H1 (cell line): Measurements from ENCODE around the gene DRGX. TPM values are rescaled to one million over a fixed set of nuclear protein-coding genes. Genes with fewer than 3 reads are reported as not detected.

Experiments used
- CTCF ChIA-PET: fragments of 300-600 bp; sonication (Branson Sonifier 250); formaldehyde crosslinking; loops from one replicate; lab custom pipeline; 2021; ENCODE audit not compliant: partially characterized antibody; lab: Charles Lee
- POLR2A ChIA-PET: fragments of 300-600 bp; sonication (Branson Sonifier 250); formaldehyde crosslinking; loops from one replicate; lab custom pipeline; 2021; ENCODE audit warnings: inconsistent platforms; ENCODE audit not compliant: partially characterized antibody; lab: Charles Lee
- DNase-seq, 2 experiments: peaks; one replicate each; pipeline versions ENCODE4 v3.0.0 to v3.0.0-alpha.2; 2010 to 2022; ENCODE audit warnings: low spot score in 2 of 2, low read depth in 1 of 2, mixed read lengths in 1 of 2
- FAIRE-seq: peaks from 2 replicates; lab custom pipeline; 2011; peaks lifted over from hg19 to GRCh38; lab: Jason Lieb, UNC
- H2AFZ ChIP-seq: 2 replicates; pipeline ENCODE4 v1.8.1; 2012; ENCODE audit warnings: low read length, inconsistent platforms
- H2AK5ac ChIP-seq: 2 replicates; pipeline ENCODE4 v1.6.1; 2013; ENCODE audit warnings: low read depth, low read length
- H2BK120ac ChIP-seq: replicated peaks from 2 replicates; pipeline ENCODE3; 2013; ENCODE audit warnings: low read depth, low read length, inconsistent platforms
- H2BK12ac ChIP-seq: 2 replicates; pipeline ENCODE4 v1.6.1; 2013; ENCODE audit warnings: low read depth, low read length
- H2BK15ac ChIP-seq: 2 replicates; pipeline ENCODE4 v1.6.1; 2013; ENCODE audit warnings: low read length
- H2BK20ac ChIP-seq: 2 replicates; pipeline ENCODE4 v1.6.1; 2013; ENCODE audit warnings: low read length
- H2BK5ac ChIP-seq: 2 replicates; pipeline ENCODE4 v1.6.1; 2013; ENCODE audit warnings: low read depth, low read length
- H3K14ac ChIP-seq: 2 replicates; pipeline ENCODE4 v1.6.1; 2013; ENCODE audit warnings: inconsistent platforms; ENCODE audit not compliant: insufficient read length
- H3K18ac ChIP-seq: 2 replicates; pipeline ENCODE4 v1.6.1; 2013; ENCODE audit warnings: low read length; ENCODE audit errors: extremely low read depth
- H3K23ac ChIP-seq: 2 replicates; pipeline ENCODE4 v1.6.1; 2013; ENCODE audit warnings: inconsistent platforms; ENCODE audit not compliant: insufficient read length
- H3K23me2 ChIP-seq: 2 replicates; pipeline ENCODE4 v1.6.1; 2013; ENCODE audit warnings: low read depth, low read length
- H3K27ac ChIP-seq: 2 replicates; pipeline ENCODE4 v1.6.1; 2011; ENCODE audit warnings: low read depth, low read length, inconsistent platforms
- H3K27me3 ChIP-seq, 4 experiments: replicated peaks in 1 of 4; 1 replicate in 1 of 4; 2 replicates in 3 of 4; pipeline versions ENCODE4 v1.6.1 to v1.8.1; 2011 to 2013; ENCODE audit warnings: low read length in 3 of 4, mild to moderate bottlenecking in 3 of 4, inconsistent platforms in 2 of 4, mixed read lengths in 2 of 4, moderate library complexity in 1 of 4; ENCODE audit not compliant: control insufficient read depth in 3 of 4, insufficient read depth in 3 of 4; ENCODE audit errors: extremely low read depth in 1 of 4
- H3K36me3 ChIP-seq, 4 experiments: 2 replicates each; pipeline versions ENCODE4 v1.6.1 to v1.8.1; 2011 to 2013; ENCODE audit warnings: mild to moderate bottlenecking in 4 of 4, low read length in 3 of 4, moderate library complexity in 2 of 4, control low read depth in 1 of 4, inconsistent platforms in 1 of 4; ENCODE audit not compliant: insufficient read depth in 4 of 4, control insufficient read depth in 2 of 4
- H3K4ac ChIP-seq: replicated peaks from 2 replicates; pipeline ENCODE3; 2013; ENCODE audit warnings: low read length, low read depth, mixed read lengths, inconsistent platforms; ENCODE audit not compliant: insufficient read length
- H3K4me1 ChIP-seq, 4 experiments: replicated peaks in 1 of 4; 1 replicate in 1 of 4; 2 replicates in 3 of 4; pipeline versions ENCODE4 v1.6.1 to v1.8.1; 2011 to 2013; ENCODE audit warnings: low read length in 3 of 4, inconsistent platforms in 2 of 4, mixed read lengths in 1 of 4; ENCODE audit not compliant: insufficient read depth in 4 of 4, control insufficient read depth in 3 of 4
- H3K4me2 ChIP-seq, 2 experiments: 2 replicates each; pipeline versions ENCODE4 v1.6.1 to v1.8.1; 2011 to 2013; ENCODE audit warnings: low read depth in 2 of 2, low read length in 2 of 2, control low read depth in 1 of 2, inconsistent platforms in 1 of 2, mild to moderate bottlenecking in 1 of 2; ENCODE audit not compliant: insufficient read depth in 1 of 2
- H3K4me3 ChIP-seq, 4 experiments: fragments of 200-600, 300-600 bp in 1 of 4; sonication (generic), shearing (Covaris generic), sonication (Bioruptor Twin) in 1 of 4; 2 replicates each; pipeline versions ENCODE4 v1.5.1 to v1.8.1; 2011 to 2016; ENCODE audit warnings: low read length in 4 of 4, low read depth in 3 of 4, control low read depth in 2 of 4, inconsistent platforms in 2 of 4, mild to moderate bottlenecking in 2 of 4, mixed read lengths in 1 of 4, moderate library complexity in 1 of 4; ENCODE audit not compliant: insufficient read depth in 2 of 4; ENCODE audit errors: extremely low read depth in 1 of 4
- H3K56ac ChIP-seq: replicated peaks from 2 replicates; pipeline ENCODE3; 2013; ENCODE audit warnings: low read depth, mild to moderate bottlenecking, mixed read lengths, low read length, inconsistent platforms; ENCODE audit not compliant: insufficient read length
- H3K79me1 ChIP-seq: 2 replicates; pipeline ENCODE4 v1.6.1; 2013; ENCODE audit warnings: low read depth, low read length, control low read depth
- H3K79me2 ChIP-seq, 2 experiments: 2 replicates each; pipeline versions ENCODE4 v1.6.1 to v1.8.1; 2012 to 2013; ENCODE audit warnings: low read length in 2 of 2, mild to moderate bottlenecking in 2 of 2, inconsistent platforms in 1 of 2; ENCODE audit not compliant: insufficient read depth in 2 of 2, control insufficient read depth in 1 of 2
- H3K9ac ChIP-seq, 4 experiments: replicated peaks in 1 of 4; 1 replicate in 1 of 4; 2 replicates in 3 of 4; pipeline versions ENCODE4 v1.6.1 to v1.8.1; 2011 to 2013; ENCODE audit warnings: low read depth in 3 of 4, low read length in 3 of 4, control low read depth in 2 of 4, mild to moderate bottlenecking in 2 of 4, moderate library complexity in 2 of 4, inconsistent platforms in 1 of 4; ENCODE audit errors: extremely low read depth in 1 of 4
- H3K9me3 ChIP-seq, 2 experiments: 2 replicates each; pipeline versions ENCODE4 v1.6.1 to v1.8.1; 2012 to 2013; ENCODE audit warnings: mild to moderate bottlenecking in 2 of 2, moderate library complexity in 2 of 2, control low read depth in 1 of 2, inconsistent platforms in 1 of 2, low read depth in 1 of 2, low read length in 1 of 2, mixed read lengths in 1 of 2; ENCODE audit not compliant: insufficient read depth in 2 of 2
- H4K20me1 ChIP-seq, 2 experiments: replicated peaks in 1 of 2; 2 replicates each; pipeline versions ENCODE3 to v1.8.1; 2011 to 2013; ENCODE audit warnings: inconsistent platforms in 2 of 2, low read length in 2 of 2, mild to moderate bottlenecking in 1 of 2; ENCODE audit not compliant: insufficient read depth in 2 of 2, control insufficient read depth in 1 of 2
- H4K5ac ChIP-seq: 2 replicates; pipeline ENCODE4 v1.6.1; 2013; ENCODE audit warnings: low read length, low read depth, mixed read lengths, inconsistent platforms; ENCODE audit not compliant: insufficient read length
- H4K8ac ChIP-seq: 2 replicates; pipeline ENCODE4 v1.8.0; 2013; ENCODE audit warnings: mild to moderate bottlenecking, moderate library complexity, low read length, inconsistent platforms; ENCODE audit not compliant: insufficient read depth; ENCODE audit errors: extremely low read depth
- H4K91ac ChIP-seq: replicated peaks from 2 replicates; pipeline ENCODE3; 2013; ENCODE audit warnings: low read length, mixed read lengths, inconsistent platforms; ENCODE audit not compliant: insufficient read length
- PHF8 ChIP-seq: fragments of 200-600 bp; sonication (generic); conservative IDR thresholded peaks from 2 replicates; pipeline ENCODE4 v1.7.1; 2012; ENCODE audit warnings: low read depth, mild to moderate bottlenecking, inconsistent platforms, low read length, moderate library complexity
- WGBS, 2 experiments: shearing (Covaris generic) in 1 of 2; methylation state at CpG; one replicate each; pipeline versions ENCODE4 v1.1.6 to v1.1.7; 2013 to 2015; ENCODE audit warnings: low lambda C conversion rate in 2 of 2, mixed read lengths in 2 of 2, inconsistent platforms in 1 of 2, low coverage in 1 of 2, missing lambda C conversion rate in 1 of 2; ENCODE audit not compliant: insufficient replicate concordance in 2 of 2, insufficient coverage in 1 of 2, insufficient read length in 1 of 2; ENCODE audit errors: extremely low coverage in 1 of 2, missing lambda C conversion rate in 1 of 2; 5-methylcytosine and 5-hydroxymethylcytosine counted together
- polyA plus RNA-seq, 7 experiments: library from polyadenylated mRNA; depleted of rRNA in 3 of 7; stranded (reverse) in 5 of 7; unstranded in 2 of 7; fragments of >200 nt in 5 of 7; fragments of 200-250 nt in 2 of 7; gene quantifications; 1 replicate in 5 of 7; 2 replicates in 1 of 7; 4 replicates in 1 of 7; pipeline versions ENCODE4 v1.2.1 to v1.2.3, GENCODE V29; 2011 to 2013; ENCODE audit warnings: missing spikeins in 2 of 7, mixed read lengths in 2 of 7
- total RNA-seq: library from RNA; stranded (reverse); fragmentation: NEBNext Ultra II Directional; extraction: Animal tissue kit (Norgen Biotek cat#: 25700); gene quantifications from 2 replicates; pipeline ENCODE4 v1.2.1, GENCODE V29; 2021

DRGX gene
- total and polyA plus RNA-seq, 2 of the 8 experiments (the other 6 are each of a cell fraction or from before 2014, with no cell fraction given), result not detected

DNA sequence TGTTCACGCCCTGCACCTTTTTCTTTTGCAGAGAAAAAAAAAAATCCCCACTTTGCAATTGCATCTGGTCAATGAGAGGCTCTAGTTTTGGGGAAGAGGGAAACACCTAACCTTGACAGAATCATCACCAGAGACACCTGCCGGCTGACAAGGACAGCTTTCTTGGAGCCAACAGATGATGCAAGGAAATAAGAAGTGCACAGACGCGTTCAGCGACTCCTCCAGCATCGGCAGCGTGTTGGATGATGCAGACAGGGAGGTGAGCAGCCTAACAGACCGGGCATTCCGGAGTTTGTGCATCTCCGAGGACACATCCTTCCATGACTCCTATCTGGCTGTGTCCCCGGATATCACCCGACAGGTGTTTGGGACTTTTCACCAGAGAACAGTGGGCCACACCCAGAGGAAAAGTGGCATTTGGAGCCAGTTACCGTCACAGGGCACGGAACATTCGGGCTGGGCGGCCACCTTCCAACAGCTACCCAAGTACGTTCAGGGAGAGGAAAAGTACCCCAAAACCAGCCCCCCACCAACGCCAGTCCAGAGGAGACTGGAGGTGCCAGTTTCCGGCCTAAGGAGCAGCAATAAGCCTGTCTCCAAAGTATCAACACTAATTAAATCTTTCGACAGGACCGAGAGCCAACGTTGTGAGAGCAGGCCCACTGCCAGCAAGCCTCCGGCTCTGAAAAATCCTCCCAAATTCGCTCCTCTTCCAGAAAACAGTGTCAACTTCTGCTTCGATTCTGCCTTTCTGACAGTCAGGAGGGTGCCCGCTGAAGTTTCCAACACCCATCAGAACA, 73.3 kb downstream of the DRGX start:
- no peak overlapping the region for H3K56ac ChIP-seq
- TF ChIP-seq PHF8, result no peak
- TF ChIP-seq, all 59 proteins: peak for 0
- Histone ChIP-seq H3K23me2 (no peaks in the 10 kb centered on the region; the same call in 1 of the 2 replicates), H3K4me3 (no peak overlapping the region), H4K91ac (no peak overlapping the region), H3K4me2 (no peak overlapping the region), H2AK5ac (no peak overlapping the region), H3K27me3 (no peaks in the 10 kb centered on the region; a peak in 1 of 7 replicates), H3K23ac (no peak overlapping the region), H3K9ac (no peak overlapping the region), H3K27ac (no peak overlapping the region), H3K9me3 (no peaks in the 10 kb centered on the region), H3K14ac (no peak overlapping the region), H4K5ac (no peak overlapping the region), H3K79me1 (no peaks in the 10 kb centered on the region), H3K4me1 (no peaks in the 10 kb centered on the region; a peak in 1 of 7 replicates), H2BK20ac (no peak overlapping the region), H2AFZ (no peak overlapping the region), H2BK15ac (no peak overlapping the region), H2BK12ac (no peak overlapping the region), H4K8ac (no peak overlapping the region), H3K79me2 (no peaks in the 10 kb centered on the region), H2BK5ac (no peak overlapping the region), H3K4ac (no peak overlapping the region), H4K20me1 (no peaks in the 10 kb centered on the region), H3K18ac (no peak overlapping the region), H3K36me3 (no peaks in the 10 kb centered on the region), H2BK120ac (no peak overlapping the region)
- ChIA-PET CTCF (interaction anchor here (0.7 to 4.2 kb wide), 11 partner anchors 7 to 197 kb away, joined by 3 to 22 read pairs (median 5); no protein-coding TSS in a partner anchor), POLR2A (interaction anchor here (1.4 kb wide), 1 partner anchor 73 kb away, joined by 4 read pairs; no protein-coding TSS in a partner anchor)
- WGBS, 2 experiments, result 90% methylated on average over 25 of the region's 26 CpGs; no CpG with 5 or more reads in 1 of the 2 experiments
- DNase-seq (peak in 1 of 2 experiments; percentile 39), FAIRE-seq (no peak)
